ENCODE data around the gene WDR45B. TPM values are rescaled to one million over a fixed set of nuclear protein-coding genes. Genes with fewer than 3 reads are reported as not detected.
"Not testable (repeated sequence)": the region's sequence is repeated elsewhere in the genome, so short reads cannot be mapped to it uniquely, and the experiment has no call there.

WDR45B gene
- total RNA-seq, 2 donors from 2014 or later: 50.0 to 55.7 TPM

- Histone ChIP-seq H3K4me3 (no peak overlapping the region), H3K9me3 (no peaks in the 10 kb centered on the region), H3K36me3 (peaks cover 3% of the 10 kb centered on the region), H3K27ac (no peak overlapping the region), H3K4me1 (ENCODE audit: control insufficient read depth in 1 of 2, low read depth in 2 of 2) (no peaks in the 10 kb centered on the region), H3K27me3 (replicated peaks; ENCODE audit: insufficient read depth) (no peaks in the 10 kb centered on the region)
- TF ChIP-seq, protein P1, sequence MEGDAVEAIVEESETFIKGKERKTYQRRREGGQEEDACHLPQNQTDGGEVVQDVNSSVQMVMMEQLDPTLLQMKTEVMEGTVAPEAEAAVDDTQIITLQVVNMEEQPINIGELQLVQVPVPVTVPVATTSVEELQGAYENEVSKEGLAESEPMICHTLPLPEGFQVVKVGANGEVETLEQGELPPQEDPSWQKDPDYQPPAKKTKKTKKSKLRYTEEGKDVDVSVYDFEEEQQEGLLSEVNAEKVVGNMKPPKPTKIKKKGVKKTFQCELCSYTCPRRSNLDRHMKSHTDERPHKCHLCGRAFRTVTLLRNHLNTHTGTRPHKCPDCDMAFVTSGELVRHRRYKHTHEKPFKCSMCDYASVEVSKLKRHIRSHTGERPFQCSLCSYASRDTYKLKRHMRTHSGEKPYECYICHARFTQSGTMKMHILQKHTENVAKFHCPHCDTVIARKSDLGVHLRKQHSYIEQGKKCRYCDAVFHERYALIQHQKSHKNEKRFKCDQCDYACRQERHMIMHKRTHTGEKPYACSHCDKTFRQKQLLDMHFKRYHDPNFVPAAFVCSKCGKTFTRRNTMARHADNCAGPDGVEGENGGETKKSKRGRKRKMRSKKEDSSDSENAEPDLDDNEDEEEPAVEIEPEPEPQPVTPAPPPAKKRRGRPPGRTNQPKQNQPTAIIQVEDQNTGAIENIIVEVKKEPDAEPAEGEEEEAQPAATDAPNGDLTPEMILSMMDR (IDR thresholded peaks at IDR 0.05): no peak
- no peak for ATAC-seq (ENCODE audit: insufficient number of reproducible peaks, low FRiP score, low read depth)
- DNase-seq (ENCODE audit: low spot score): no peak
Measured at GRCh38 chr17:82656266-82656665, 8.0 kb upstream of the WDR45B start.

- no peak overlapping the region for H3K4me3 ChIP-seq
- DNase-seq (ENCODE audit: low spot score) (no peak), ATAC-seq (ENCODE audit: insufficient number of reproducible peaks, low FRiP score, low read depth) (no peak)
- H3K27ac ChIP-seq: no peak overlapping the region
- H3K27me3 ChIP-seq (replicated peaks; ENCODE audit: insufficient read depth): no peaks in the 10 kb centered on the region
- H3K4me1 ChIP-seq (ENCODE audit: control insufficient read depth in 1 of 2, low read depth in 2 of 2): no peaks in the 10 kb centered on the region
- H3K9me3 ChIP-seq: no peaks in the 10 kb centered on the region
- TF ChIP-seq, protein P1 (IDR thresholded peaks at IDR 0.05): no peak
- peaks cover 3% of the 10 kb centered on the region for H3K36me3 ChIP-seq
Measured at GRCh38 chr17:82655523-82655922, 7.3 kb upstream of the WDR45B start.

DNA sequence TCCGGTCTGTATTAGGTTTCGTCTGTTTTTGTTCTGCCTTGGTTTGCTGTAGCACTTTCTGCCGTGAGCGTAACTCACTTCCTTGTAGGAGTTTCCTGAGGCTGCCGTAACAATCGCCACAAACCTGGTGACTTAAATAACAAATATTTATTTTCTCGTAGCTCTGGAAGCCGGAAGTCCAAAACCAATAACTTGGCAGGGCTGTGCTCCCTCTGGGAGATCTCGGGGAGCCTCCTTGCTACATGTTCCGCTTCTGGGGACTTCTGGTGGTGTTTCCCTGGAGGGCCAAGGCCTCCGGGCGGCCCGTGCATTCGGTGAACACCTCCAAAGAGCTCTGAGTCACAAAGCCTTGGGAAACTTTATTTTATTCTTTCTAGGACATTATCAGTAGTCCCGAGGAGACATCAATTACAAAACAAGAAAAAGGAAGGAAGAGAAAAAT lies 6.8 kb upstream of the WDR45B start:
- no peak for ATAC-seq (ENCODE audit: insufficient number of reproducible peaks, low FRiP score, low read depth)
- H3K27ac ChIP-seq: no peak overlapping the region

DNA sequence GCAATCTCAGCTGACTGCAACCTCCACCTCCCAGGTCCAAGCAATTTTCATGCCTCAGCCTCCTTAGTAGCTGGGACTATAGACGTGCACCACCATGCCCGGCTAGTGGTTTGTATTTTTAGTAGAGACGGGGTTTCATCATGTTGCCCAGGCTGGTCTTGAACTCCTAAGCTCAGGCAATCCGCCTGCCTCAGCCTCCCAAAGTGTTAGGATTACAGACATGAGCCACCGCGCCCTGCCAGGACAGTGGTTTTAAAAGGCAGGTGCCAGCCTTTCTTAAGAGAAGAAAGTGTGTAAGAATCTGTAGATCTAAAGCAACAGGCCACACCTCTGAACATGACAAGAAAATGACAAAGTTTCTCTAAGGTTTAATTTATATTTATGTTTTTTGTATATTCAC lies 6.4 kb upstream of the WDR45B start:
- ATAC-seq (ENCODE audit: insufficient number of reproducible peaks, low FRiP score, low read depth); H3K4me3 ChIP-seq; DNase-seq (ENCODE audit: low spot score); H3K27me3 ChIP-seq (replicated peaks; ENCODE audit: insufficient read depth); H3K36me3 ChIP-seq; H3K27ac ChIP-seq; H3K4me1 ChIP-seq (ENCODE audit: control insufficient read depth in 1 of 2, low read depth in 2 of 2); H3K9me3 ChIP-seq: not testable (repeated sequence)

More for the DNA sequence above, 6.8 kb upstream of the WDR45B start:
- no peaks in the 10 kb centered on the region for H3K4me1 ChIP-seq (ENCODE audit: control insufficient read depth in 1 of 2, low read depth in 2 of 2)
- H3K27me3 ChIP-seq (replicated peaks; ENCODE audit: insufficient read depth): no peaks in the 10 kb centered on the region
- no peaks in the 10 kb centered on the region for H3K9me3 ChIP-seq
- H3K36me3 ChIP-seq: peaks cover 3% of the 10 kb centered on the region
- TF ChIP-seq, protein P1 (IDR thresholded peaks at IDR 0.05): no peak
- no peak for DNase-seq (ENCODE audit: low spot score)
- H3K4me3 ChIP-seq: no peak overlapping the region

DNA sequence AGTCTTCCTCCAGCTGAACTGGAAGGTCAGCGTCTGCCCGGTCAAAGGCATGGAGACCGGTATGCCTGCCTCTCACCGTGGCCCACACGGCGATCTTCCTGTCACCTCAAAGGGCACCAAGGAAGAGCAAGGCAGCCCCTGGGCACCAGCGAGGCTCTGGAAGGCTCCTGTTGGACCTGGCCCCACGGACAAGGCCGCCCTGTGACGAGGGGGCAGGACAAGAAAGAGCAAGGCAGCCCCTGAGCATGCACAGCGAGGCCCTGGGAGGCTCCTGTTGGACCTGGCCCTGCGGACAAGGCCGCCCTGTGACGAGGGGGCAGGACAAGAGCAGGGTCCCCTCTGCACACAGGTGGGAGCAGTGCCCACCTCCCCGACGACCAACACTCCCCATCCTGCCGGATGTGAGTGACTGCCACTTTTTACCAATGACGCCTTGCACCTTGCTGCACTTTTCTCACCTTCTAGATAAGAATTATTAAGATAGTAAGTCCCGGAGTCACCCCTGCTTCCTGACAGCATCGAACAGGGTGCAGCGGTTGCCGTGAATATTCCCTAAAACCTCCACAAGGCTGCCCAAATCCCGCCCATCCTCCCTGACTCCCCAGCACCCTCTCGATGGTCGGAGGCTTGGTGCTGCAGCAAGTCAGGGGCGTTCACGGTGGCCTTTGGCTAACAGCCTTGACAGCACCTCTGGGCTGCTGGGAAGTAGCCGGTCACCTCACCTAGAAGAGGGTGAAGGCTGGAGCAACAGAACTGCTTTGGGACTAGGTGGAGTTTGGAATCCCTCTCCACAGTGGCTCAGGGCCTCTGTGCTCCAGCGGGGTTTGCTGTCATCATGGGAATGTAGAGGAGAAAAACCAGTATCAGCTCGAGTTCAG lies 5.6 kb upstream of the WDR45B start:
- H3K4me3 ChIP-seq: no peak overlapping the region

More for the DNA sequence above, 5.6 kb upstream of the WDR45B start:
- TF ChIP-seq, protein P1 (IDR thresholded peaks at IDR 0.05): no peak
- Histone ChIP-seq H3K27ac (no peak overlapping the region), H3K27me3 (replicated peaks; ENCODE audit: insufficient read depth) (no peaks in the 10 kb centered on the region), H3K9me3 (no peaks in the 10 kb centered on the region), H3K36me3 (peaks cover 3% of the 10 kb centered on the region), H3K4me1 (ENCODE audit: control insufficient read depth in 1 of 2, low read depth in 2 of 2) (peaks cover 2 to 4% of the 10 kb centered on the region in 2 donors)
- DNase-seq (ENCODE audit: low spot score) (no peak), ATAC-seq (ENCODE audit: insufficient number of reproducible peaks, low FRiP score, low read depth) (no peak)
